H1 (cell line): ENCODE data around the gene NEBL.

ENCODE experiments used
- EZH2 ChIP-seq: fragments of 200-600 bp; sonication (generic); IDR thresholded peaks from 2 replicates; pipeline ENCODE4 v1.7.1; 2012; ENCODE audit warnings: low read depth, mild to moderate bottlenecking, moderate library complexity, low read length, inconsistent platforms; ENCODE audit not compliant: severe bottlenecking
- POU5F1 ChIP-seq: IDR thresholded peaks from 2 replicates; pipeline ENCODE4 v1.6.1; 2011; ENCODE audit warnings: low read depth, mild to moderate bottlenecking, low read length, moderate library complexity

DNA sequence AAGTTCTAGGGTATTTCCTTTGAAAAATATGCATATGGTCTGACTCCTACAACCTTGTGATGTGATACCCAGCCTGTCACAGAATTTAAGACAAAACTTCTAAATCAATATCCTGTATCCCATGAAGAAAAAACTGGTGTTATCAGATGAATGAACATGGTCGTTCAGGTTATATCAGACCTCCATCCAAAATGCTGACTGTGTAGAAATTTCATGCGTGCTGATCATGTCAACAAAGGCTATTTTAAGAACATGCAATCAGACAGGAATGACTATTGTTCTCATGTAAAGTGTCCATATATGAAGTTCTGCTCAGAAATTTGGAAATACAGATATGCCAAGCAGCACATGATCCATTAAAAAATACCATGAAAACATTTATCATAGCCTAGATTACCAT lies 62.3 kb downstream of the NEBL start:
- no peak for TF ChIP-seq EZH2
- no peak for TF ChIP-seq POU5F1
